ENCODE results near the gene ALDH18A1.

DNA sequence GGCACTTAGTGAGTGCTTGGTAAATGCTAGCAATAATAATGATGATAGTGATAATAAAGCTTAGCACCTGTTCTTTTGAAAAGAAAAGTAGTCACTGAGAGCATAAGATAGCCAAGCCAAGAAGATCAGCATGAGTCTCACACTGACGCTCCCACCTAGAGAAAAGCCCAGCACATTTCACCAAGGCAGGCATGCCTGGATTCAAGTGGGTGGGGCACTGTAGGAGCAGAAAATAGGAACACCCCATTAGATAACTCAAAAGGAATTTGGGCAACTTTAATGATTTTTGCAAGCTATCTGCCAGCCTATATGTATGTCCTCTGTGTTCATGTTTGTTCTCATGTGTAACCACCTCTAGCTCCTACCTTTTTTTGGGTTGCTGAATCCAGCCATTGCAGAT, 77.2 kb downstream of the ALDH18A1 start:
- TF ChIP-seq POLR2A (IDR thresholded peaks at IDR 0.05) (no peak), CTCF (IDR thresholded peaks at IDR 0.05 in 4 of 5, conservative IDR thresholded peaks at IDR 0.05 in 1 of 5) (no peak)
